Activated CD8-positive, alpha-beta T cell treated with anti-CD3 and anti-CD28 coated beads for 36 hours (primary cell): ENCODE measurements around the gene RAB32. TPM values are rescaled to one million over a fixed set of nuclear protein-coding genes. Genes with fewer than 3 reads are reported as not detected.

ENCODE experiments used
- ATAC-seq: fragments of 200-7000 bp; cut with Tn5 transposase; one replicate; pipeline ENCODE4 v1.10.0; 2021; ENCODE audit warnings: mild to moderate bottlenecking, moderate library complexity
- CTCF ChIA-PET: fragments of 350-600 bp; sonication (Branson Sonifier 250); formaldehyde crosslinking; loops from one replicate; lab custom pipeline; 2021; ENCODE audit warnings: antibody characterized with exemption; lab: Charles Lee
- POLR2A ChIA-PET: fragments of 350-600 bp; sonication (Branson Sonifier 250); formaldehyde crosslinking; loops from one replicate; lab custom pipeline; 2021; ENCODE audit warnings: antibody characterized with exemption; lab: Charles Lee
- DNase-seq: peaks from one replicate; pipeline ENCODE4 v3.0.0-alpha.2; 2020
- H3K27ac Mint-ChIP-seq: one replicate; pipeline ENCODE4 v1.8.0; 2021; ENCODE audit warnings: mild to moderate bottlenecking, mixed read lengths
- H3K27me3 Mint-ChIP-seq: one replicate; pipeline ENCODE4 v1.8.0; 2021; ENCODE audit warnings: mixed read lengths
- H3K36me3 Mint-ChIP-seq: one replicate; pipeline ENCODE4 v1.8.0; 2021; ENCODE audit warnings: low read depth, mixed read lengths
- H3K4me1 Mint-ChIP-seq: one replicate; pipeline ENCODE4 v1.8.0; 2021; ENCODE audit warnings: low read depth, mixed read lengths
- H3K4me3 Mint-ChIP-seq: one replicate; pipeline ENCODE4 v1.8.0; 2021; ENCODE audit warnings: mild to moderate bottlenecking, moderate library complexity, mixed read lengths
- H3K9me3 Mint-ChIP-seq: one replicate; pipeline ENCODE4 v1.8.0; 2021; ENCODE audit warnings: mixed read lengths
- CTCF ChIP-seq: fragments of 200-600 bp; IDR thresholded peaks from one replicate; pipeline ENCODE4 v1.8.0; 2022; ENCODE audit warnings: antibody characterized with exemption, mild to moderate bottlenecking
- intact Hi-C: fragments of 100-400 bp; cut with micrococcal nuclease; formaldehyde crosslinking; loops from one replicate; pipeline ENCODE4 v1.10.0; 2022
- total RNA-seq, 2 experiments: library from RNA; stranded (reverse); gene quantifications; one replicate each; pipeline ENCODE4 v1.2.3, GENCODE V29; 2021

Gene RAB32
- total RNA-seq, 2 experiments from 2014 or later = 0.36 TPM; not detected in 1

GRCh38 chr6:146592451-146592850 lies 48.8 kb downstream of the RAB32 start:
- Mint-ChIP-seq H3K36me3 (no peaks in the 10 kb centered on the region), H3K27me3 (no peaks in the 10 kb centered on the region), H3K9me3 (no peaks in the 10 kb centered on the region), H3K4me1 (no peaks in the 10 kb centered on the region), H3K27ac (no peak overlapping the region), H3K4me3 (no peak overlapping the region)
- POLR2A ChIA-PET = interaction anchor here (0.6 kb wide), 1 partner anchor 692 kb away, joined by 4 read pairs; no protein-coding TSS in a partner anchor
- intact Hi-C loops = no loop called here
- no peak for ATAC-seq
- TF ChIP-seq CTCF = no peak
- CTCF ChIA-PET = no interaction called here
- no peak for DNase-seq

GRCh38 chr6:146593986-146594385 lies 50.4 kb downstream of the RAB32 start:
- Mint-ChIP-seq H3K27me3 (peaks cover 9% of the 10 kb centered on the region), H3K4me1 (peaks cover 1% of the 10 kb centered on the region), H3K36me3 (no peaks in the 10 kb centered on the region), H3K4me3 (no peak overlapping the region), H3K27ac (no peak overlapping the region), H3K9me3 (no peaks in the 10 kb centered on the region)
- ATAC-seq (no peak), DNase-seq (no peak)
- intact Hi-C loops = no loop called here
- ChIA-PET CTCF (no interaction called here), POLR2A (no interaction called here)
- TF ChIP-seq CTCF = no peak

GRCh38 chr6:146594495-146594894 lies 50.9 kb downstream of the RAB32 start:
- no peaks in the 10 kb centered on the region for H3K9me3 Mint-ChIP-seq
- DNase-seq (no peak), ATAC-seq (no peak)
- H3K36me3 Mint-ChIP-seq = no peaks in the 10 kb centered on the region
- intact Hi-C loops = no loop called here
- ChIA-PET POLR2A (no interaction called here), CTCF (no interaction called here)
- no peak overlapping the region for H3K4me3 Mint-ChIP-seq
- peaks cover 12% of the 10 kb centered on the region for H3K27me3 Mint-ChIP-seq
- TF ChIP-seq CTCF = no peak
- no peak overlapping the region for H3K27ac Mint-ChIP-seq
- H3K4me1 Mint-ChIP-seq = peaks cover 4% of the 10 kb centered on the region

GRCh38 chr6:146595972-146596731 lies 52.5 kb downstream of the RAB32 start:
- no peaks in the 10 kb centered on the region for H3K36me3 Mint-ChIP-seq
- no peak overlapping the region for H3K4me3 Mint-ChIP-seq
- H3K9me3 Mint-ChIP-seq = no peaks in the 10 kb centered on the region
- no peak for TF ChIP-seq CTCF
- peaks cover 17% of the 10 kb centered on the region for H3K27me3 Mint-ChIP-seq
- POLR2A ChIA-PET = no interaction called here
- H3K4me1 Mint-ChIP-seq = peaks cover 4% of the 10 kb centered on the region
- ATAC-seq (no peak), DNase-seq (no peak)
- intact Hi-C loops = no loop called here
- no peak overlapping the region for H3K27ac Mint-ChIP-seq
- CTCF ChIA-PET = no interaction called here

DNA sequence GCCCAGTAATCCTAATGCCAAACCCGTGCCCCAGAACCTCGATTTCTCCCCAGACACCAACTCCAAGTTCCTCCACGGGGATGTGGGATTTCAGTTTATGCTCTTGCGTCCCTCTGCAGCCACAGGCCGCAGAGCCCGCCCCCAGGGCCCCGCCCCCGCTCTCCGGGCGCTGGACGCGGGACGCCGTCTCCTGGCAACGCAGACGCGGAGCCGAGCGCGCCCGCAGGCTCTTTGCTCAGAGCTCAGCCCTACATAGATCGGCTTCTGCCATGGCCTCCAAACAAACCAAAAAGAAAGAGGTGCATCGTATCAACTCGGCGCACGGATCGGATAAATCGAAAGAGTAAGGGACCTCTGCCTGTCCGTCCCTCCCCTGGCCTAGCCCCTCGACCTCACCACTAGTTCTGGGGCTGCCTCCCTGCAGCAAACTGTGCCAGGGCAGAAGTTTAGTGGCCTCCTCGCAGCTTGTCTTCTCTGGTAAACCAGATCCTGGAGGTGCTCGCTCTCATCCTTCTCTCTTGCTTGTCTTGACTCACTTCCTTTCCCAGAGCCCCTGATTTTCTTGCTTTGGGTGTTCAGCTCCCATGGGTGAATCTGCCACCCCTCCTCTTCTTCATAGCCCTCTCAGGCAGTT lies 55.3 kb downstream of the RAB32 start, which contains the start of gene ADGB:
Gene ADGB, plus strand, starts transcription at position 201 of the 634 bp plus-strand sequence. Its CDS starts 69 bp downstream, at position 270.
- TF ChIP-seq CTCF = no peak
- Mint-ChIP-seq H3K27ac (no peak within 1 kb of the TSS), H3K4me1 (peaks cover 4% of the 10 kb centered on the region), H3K9me3 (no peaks in the 10 kb centered on the region), H3K36me3 (no peaks in the 10 kb centered on the region), H3K27me3 (peaks cover 17% of the 10 kb centered on the region), H3K4me3 (peak within 1 kb of the TSS; percentile 4)
- POLR2A ChIA-PET = no interaction called here
- ATAC-seq (no peak), DNase-seq (peak; percentile 16)
- CTCF ChIA-PET = no interaction called here
- intact Hi-C loops = no loop called here
